ENCODE data around the gene F8. TPM values are rescaled to one million over a fixed set of nuclear protein-coding genes. Genes with fewer than 3 reads are reported as not detected.

The F8 gene
- total RNA-seq = 10 to 100 TPM in 2 of 6 donors, 1 to 10 TPM in 4; 5.5 to 22.0 (median 8.7) TPM
- 1 to 10 TPM; 2.5 to 9.2 TPM for polyA plus RNA-seq

DNA sequence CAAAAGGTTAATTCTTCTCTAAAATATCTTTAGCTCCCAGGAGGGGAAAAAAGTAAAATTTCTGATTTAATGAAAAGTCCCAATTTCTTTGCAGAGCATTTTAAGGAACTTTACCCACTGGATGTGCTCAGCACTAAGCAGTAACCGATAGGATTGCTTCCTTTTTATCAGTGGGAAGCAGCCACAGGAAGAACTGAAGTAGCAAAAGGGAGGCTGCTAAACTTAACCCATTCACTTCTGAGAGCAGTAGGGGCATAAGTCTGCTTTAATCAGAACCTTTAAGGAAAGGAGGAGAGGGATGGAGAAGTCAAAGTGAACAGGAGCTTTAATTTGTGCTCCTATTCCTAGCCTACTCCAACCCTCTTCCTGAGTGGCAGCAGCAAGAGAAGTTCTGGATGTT is at the start of gene F8:
Gene F8, minus strand, starts transcription at position 139 of the 400 bp plus-strand sequence. CDS start 171 bp downstream, outside the sequence.
- intact Hi-C loops (cut with DNase I) = no loop called here
- no peaks in the 10 kb centered on the region for H3K27me3 ChIP-seq
- H3K9me3 ChIP-seq = no peaks in the 10 kb centered on the region
- no peak within 1 kb of the TSS for H3K27ac ChIP-seq
- TF ChIP-seq, protein P1, sequence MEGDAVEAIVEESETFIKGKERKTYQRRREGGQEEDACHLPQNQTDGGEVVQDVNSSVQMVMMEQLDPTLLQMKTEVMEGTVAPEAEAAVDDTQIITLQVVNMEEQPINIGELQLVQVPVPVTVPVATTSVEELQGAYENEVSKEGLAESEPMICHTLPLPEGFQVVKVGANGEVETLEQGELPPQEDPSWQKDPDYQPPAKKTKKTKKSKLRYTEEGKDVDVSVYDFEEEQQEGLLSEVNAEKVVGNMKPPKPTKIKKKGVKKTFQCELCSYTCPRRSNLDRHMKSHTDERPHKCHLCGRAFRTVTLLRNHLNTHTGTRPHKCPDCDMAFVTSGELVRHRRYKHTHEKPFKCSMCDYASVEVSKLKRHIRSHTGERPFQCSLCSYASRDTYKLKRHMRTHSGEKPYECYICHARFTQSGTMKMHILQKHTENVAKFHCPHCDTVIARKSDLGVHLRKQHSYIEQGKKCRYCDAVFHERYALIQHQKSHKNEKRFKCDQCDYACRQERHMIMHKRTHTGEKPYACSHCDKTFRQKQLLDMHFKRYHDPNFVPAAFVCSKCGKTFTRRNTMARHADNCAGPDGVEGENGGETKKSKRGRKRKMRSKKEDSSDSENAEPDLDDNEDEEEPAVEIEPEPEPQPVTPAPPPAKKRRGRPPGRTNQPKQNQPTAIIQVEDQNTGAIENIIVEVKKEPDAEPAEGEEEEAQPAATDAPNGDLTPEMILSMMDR (IDR thresholded peaks at IDR 0.05) = no peak
- H3K4me1 ChIP-seq = peaks cover 0 to 2% (median 0%) of the 10 kb centered on the region in 3 donors
- WGBS, 2 donors = 0 to 19% methylated on average over 1 of the region's 1 CpG
- ATAC-seq (no peak), DNase-seq (no peak), FAIRE-seq (no peak)
- no peaks in the 10 kb centered on the region for H3K36me3 ChIP-seq
- H3K4me3 ChIP-seq = peak within 1 kb of the TSS in 1 of 4 donors; percentile 0

DNA sequence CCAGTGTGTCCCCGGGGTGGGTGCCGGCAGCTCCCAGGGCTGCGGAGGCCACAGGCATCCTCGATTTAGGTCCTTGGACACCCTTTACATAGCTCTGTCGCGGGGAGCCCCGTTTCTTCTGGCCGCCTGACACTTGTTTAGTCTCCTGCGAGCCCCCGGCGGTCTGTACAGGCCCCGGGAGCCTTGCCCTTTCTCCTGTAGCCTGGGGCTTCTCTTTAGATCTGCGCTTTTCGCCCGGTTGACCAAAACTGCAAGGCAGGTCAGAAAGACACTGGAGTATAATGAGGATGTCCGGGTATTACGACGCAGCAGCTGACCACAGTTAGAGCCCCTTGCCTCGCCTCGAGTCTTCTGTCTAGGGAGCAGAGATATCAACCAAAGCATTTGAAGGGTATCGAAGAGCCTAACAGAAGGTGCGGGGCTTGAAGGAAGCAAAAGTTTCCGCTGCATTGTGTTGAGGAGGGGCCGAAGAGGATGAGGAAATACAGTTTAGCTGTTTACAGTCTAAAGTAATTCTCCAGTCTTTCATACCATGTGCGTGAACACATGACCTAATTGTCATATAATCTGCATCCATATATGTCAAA is 49.3 kb upstream of the F8 start:
- TF ChIP-seq, protein P1 (IDR thresholded peaks at IDR 0.05) = no peak
- no peaks in the 10 kb centered on the region for H3K9me3 ChIP-seq
- DNase-seq = peak in 2 of 6 donors; percentile 66 to 80
- peaks cover 0 to 4% (median 0%) of the 10 kb centered on the region in 3 donors for H3K4me1 ChIP-seq
- intact Hi-C loops (cut with DNase I) = no loop called here
- ATAC-seq = peak in 3 of 4 donors; percentile 1 to 9 (median 2)
- 1 to 35% methylated on average over 25 of the region's 25 CpGs for WGBS, 2 donors
- H3K4me3 ChIP-seq = peak overlapping the region; percentile 37 to 50 (median 44)
- no peaks in the 10 kb centered on the region for H3K27me3 ChIP-seq
- peak overlapping the region in 3 of 4 donors; percentile 52 to 72 (median 57) for H3K27ac ChIP-seq
- H3K36me3 ChIP-seq = no peaks in the 10 kb centered on the region
- no peak for FAIRE-seq

DNA sequence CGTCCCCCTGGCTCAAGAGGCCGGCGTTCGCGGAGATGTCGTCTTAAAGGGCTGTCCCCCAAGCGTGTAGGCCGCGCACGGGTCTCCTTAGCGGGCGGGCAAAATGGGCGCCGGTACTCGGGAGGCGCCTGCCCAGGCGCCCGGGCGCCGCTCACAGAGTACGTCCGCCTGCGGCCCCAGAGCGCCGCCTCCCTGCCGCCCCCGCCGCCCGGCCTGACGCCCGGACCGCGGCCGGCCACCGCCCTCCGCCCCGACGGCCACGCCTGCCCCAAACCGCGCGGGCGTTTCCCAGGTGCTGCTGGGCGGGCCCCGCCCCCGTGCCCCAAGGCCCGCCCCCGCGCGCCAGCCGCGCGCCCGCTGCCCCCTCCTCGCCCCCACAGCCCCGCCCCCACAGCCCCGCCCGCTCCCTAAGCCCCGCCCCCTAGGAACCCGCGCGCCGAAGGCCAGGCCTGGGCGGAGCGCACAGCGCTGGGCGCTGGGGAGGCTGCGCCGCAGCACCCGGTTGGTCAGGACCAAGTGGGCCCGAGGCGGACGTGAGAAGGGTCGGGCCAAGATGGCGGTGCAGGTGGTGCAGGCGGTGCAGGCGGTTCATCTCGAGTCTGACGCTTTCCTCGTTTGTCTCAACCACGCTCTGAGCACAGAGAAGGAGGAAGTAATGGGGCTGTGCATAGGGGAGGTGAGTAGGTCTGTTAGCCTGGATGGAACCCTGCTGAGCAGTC is 48.6 kb upstream of the F8 start, which contains the start of the genes BRCC3, CMC4 and MTCP1:
Gene BRCC3, plus strand, starts transcription at position 534 of the 719 bp plus-strand sequence. Its CDS starts 20 bp downstream, at position 554.
Gene CMC4, minus strand, starts transcription at position 162 of the 719 bp plus-strand sequence. CDS start 7,113 bp downstream, outside the sequence.
Gene MTCP1, minus strand, starts transcription at position 162 of the 719 bp plus-strand sequence. CDS start 5,126 bp downstream, outside the sequence.
- peak; percentile 79 to 93 (median 86) for DNase-seq
- Histone ChIP-seq H3K27me3 (no peaks in the 10 kb centered on the region), H3K36me3 (no peaks in the 10 kb centered on the region), H3K4me3 (peak within 1 kb of the TSS; percentile 37 to 51 (median 44)), H3K9me3 (no peaks in the 10 kb centered on the region), H3K4me1 (peaks cover 0 to 4% (median 0%) of the 10 kb centered on the region in 3 donors), H3K27ac (peak within 1 kb of the TSS; percentile 65 to 80 (median 76))
- 1 to 30% methylated on average over 46 to 81 of the region's 81 CpGs for WGBS, 2 donors
- intact Hi-C loops (cut with DNase I) = no loop called here
- no peak for FAIRE-seq
- peak; percentile 90 to 95 (median 92) for ATAC-seq
- TF ChIP-seq, protein P1 (IDR thresholded peaks at IDR 0.05) = no peak

DNA sequence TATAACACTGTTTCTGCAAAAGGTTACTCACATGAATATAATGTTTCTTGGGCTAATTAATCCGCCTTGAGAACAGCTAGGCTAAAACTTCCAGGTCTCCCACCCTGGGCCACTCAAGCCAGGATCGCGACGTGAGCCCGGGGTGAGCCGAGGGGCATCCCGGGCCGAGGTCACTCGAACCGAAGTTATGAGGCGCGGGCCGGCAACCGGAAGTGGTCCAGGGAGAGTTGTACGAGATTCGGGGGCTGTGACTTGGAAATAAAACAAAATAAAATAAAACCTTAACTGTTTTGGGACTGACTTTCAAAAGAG is 48.1 kb upstream of the F8 start:
- 0 to 47% methylated on average over 16 of the region's 16 CpGs for WGBS, 2 donors
- TF ChIP-seq, protein P1 (IDR thresholded peaks at IDR 0.05) = no peak
- peak overlapping the region; percentile 65 to 80 (median 76) for H3K27ac ChIP-seq
- ATAC-seq = peak in 3 of 4 donors; percentile 7 to 16 (median 15)
- H3K9me3 ChIP-seq = no peaks in the 10 kb centered on the region
- H3K27me3 ChIP-seq = no peaks in the 10 kb centered on the region
- intact Hi-C loops (cut with DNase I) = no loop called here
- H3K4me1 ChIP-seq = peaks cover 0 to 4% (median 0%) of the 10 kb centered on the region in 3 donors
- peak overlapping the region; percentile 29 to 51 (median 42) for H3K4me3 ChIP-seq
- peak in 1 of 6 donors; percentile 45 for DNase-seq
- no peak for FAIRE-seq
- H3K36me3 ChIP-seq = no peaks in the 10 kb centered on the region

All from pancreas (tissue), 10 donors.